ENCODE measurements around the gene POP7.
A peak's percentile ranks its signal among the peaks of the same experiment; 100 is the strongest.

POP7 gene

GRCh38 chr7:100679129-100679926 is 26.6 kb upstream of the POP7 start:
- DNase-seq (ENCODE audit: low read depth) = no peak
- TF ChIP-seq MYC (IDR thresholded peaks at IDR 0.05; ENCODE audit: low read depth, low read length) (no peak), CTCF (IDR thresholded peaks at IDR 0.05; ENCODE audit: low read depth, low read length) (no peak), POLR2A (IDR thresholded peaks at IDR 0.05; ENCODE audit: extremely low read depth, insufficient read length) (no peak)
- TF ChIP-seq, protein P1, sequence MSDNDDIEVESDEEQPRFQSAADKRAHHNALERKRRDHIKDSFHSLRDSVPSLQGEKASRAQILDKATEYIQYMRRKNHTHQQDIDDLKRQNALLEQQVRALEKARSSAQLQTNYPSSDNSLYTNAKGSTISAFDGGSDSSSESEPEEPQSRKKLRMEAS (IDR thresholded peaks at IDR 0.05; ENCODE audit: low read depth, low read length) = no peak
- no peak overlapping the region for H3K4me3 ChIP-seq (ENCODE audit: low read depth, low read length)

DNA sequence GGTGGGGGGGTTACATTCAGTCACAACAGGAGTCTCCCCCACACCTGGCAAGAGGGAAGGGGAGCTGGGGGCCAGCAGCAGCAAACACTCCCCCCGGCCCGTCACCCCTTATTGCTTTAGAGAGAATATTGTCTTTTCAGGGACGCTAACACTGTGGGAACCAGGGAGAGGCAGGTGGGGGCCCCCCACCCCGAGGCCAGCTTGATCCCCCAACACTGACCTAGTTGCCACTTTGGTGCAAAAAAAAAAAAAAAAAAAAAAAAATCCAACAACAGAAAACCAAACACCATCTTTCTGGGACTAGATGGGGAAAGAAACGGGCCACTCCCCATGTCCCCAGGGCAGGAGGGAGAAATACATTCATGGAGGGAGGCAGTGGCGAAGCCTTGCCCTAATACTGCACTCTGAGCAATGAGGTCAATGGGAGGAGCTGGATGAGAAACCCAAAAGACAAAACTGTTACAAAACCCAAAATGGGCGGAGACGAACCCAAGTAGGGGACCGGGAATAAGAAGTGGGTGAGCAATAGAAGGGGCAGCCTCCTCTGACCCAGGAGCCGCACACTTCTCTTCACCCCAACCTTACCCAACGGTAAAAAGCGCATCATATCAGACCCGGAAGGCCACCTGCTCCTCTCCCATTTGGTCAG is 25.9 kb upstream of the POP7 start:
- TF ChIP-seq MYC (IDR thresholded peaks at IDR 0.05; ENCODE audit: low read depth, low read length) (no peak), CTCF (IDR thresholded peaks at IDR 0.05; ENCODE audit: low read depth, low read length) (no peak), POLR2A (IDR thresholded peaks at IDR 0.05; ENCODE audit: extremely low read depth, insufficient read length) (peak; percentile 8)
- TF ChIP-seq, protein P1 (IDR thresholded peaks at IDR 0.05; ENCODE audit: low read depth, low read length) = no peak
- DNase-seq (ENCODE audit: low read depth) = peak; percentile 74
- H3K4me3 ChIP-seq (ENCODE audit: low read depth, low read length) = no peak overlapping the region

DNA sequence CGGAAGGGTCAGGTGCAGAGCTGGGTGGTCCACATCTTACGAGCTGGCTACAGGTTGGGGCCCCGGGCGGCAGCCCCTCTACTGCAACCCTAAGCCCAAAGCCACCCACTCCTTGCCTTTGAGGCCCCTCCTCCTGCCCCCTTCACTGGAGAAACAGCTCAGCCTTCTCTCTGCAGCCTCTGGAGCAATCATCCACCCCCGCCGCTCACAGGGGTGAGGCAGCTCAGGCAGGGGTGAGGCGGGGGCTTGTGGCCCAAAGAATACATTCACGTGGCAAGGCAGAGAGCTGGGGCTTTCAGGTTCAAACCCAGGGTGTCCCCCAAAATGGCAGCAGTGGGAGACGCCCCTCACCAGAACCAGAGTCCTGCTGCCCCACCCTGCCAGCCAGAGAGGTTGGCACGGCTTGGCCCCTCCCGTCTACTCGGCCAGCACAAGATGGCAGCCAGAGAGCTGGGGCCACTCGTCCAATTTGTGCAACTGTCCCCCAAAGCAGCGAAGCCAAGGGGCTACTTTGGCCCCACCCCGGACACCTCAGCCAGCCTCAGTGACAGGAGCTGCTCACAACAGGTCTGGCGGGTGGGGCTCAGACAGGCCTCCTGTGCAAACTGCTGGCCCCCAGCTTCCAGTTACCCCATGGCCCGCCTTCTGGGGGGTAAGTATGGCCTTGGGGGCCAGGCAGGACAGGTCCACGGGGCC is 25.2 kb upstream of the POP7 start:
- TF ChIP-seq CTCF (IDR thresholded peaks at IDR 0.05; ENCODE audit: low read depth, low read length) (no peak), POLR2A (IDR thresholded peaks at IDR 0.05; ENCODE audit: extremely low read depth, insufficient read length) (peak; percentile 6)
- peak; percentile 57 for DNase-seq (ENCODE audit: low read depth)
- H3K4me3 ChIP-seq (ENCODE audit: low read depth, low read length) = no peak overlapping the region

DNA sequence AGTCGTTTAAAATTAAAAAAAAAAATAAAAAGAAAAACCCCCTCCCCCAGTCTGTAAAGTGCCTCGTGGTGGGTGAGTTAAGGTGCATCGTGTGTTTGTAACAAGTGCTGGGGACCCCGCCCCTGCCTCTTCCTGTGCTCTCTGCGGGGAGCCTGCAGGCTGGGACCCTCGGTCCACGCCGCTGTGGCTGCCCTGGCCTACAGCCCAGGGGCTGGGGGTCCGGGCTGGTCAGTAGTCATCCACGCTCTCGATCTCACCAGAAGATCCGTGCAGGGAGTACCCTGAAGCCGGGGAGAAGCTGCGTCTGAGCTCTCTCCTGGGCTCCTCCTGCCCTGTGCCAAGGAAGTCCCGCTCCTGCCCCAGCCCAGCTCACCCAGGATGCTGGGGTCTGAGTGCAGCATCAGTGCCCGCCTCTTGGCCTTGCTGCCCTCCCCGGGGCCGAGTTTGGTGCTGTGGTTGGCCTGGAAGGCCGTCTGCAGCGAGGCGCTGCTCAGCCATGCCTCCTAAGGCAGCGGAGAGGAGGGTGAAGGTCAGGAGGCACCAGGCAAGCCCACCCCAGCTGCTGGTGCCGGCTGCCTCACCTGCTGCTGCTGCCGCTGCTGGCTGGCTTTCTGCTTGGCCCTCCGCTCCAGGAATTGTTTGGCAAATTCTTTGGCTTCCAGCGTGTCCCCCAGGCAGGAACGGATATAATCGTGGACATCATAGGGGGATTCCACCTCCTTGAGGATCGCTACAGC is 24.3 kb upstream of the POP7 start:
- no peak overlapping the region for H3K4me3 ChIP-seq (ENCODE audit: low read depth, low read length)
- no peak for DNase-seq (ENCODE audit: low read depth)
- TF ChIP-seq CTCF (IDR thresholded peaks at IDR 0.05; ENCODE audit: low read depth, low read length) = no peak
- peak; percentile 24 for TF ChIP-seq POLR2A (IDR thresholded peaks at IDR 0.05; ENCODE audit: extremely low read depth, insufficient read length)
- TF ChIP-seq, protein P1 (IDR thresholded peaks at IDR 0.05; ENCODE audit: low read depth, low read length) = no peak

DNA sequence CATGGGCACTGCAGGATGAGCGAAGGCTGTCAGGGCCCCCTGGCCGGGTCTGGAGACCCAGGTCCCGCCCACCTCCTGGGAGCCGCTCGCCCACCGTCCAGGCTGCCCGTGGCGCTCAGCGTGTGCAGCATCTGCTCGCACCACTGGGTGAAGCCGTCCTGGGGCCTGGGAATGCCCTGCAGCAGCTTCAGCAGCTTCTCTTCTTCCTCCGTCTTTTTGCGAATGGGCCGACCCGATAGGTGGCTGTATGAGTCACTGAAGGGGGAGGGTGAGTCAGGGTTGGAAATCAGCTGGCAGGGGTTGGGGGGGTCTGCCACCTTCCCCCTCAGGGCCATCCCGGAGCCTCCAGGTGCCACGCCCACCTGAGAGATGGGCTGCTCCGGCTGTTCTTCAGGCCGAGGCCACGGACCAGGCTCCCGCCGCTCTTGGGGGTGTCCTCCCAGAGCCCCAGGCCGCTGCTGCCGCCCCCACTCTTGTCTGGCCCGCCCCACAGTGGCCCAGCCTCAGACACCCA is 23.6 kb upstream of the POP7 start:
- H3K4me3 ChIP-seq (ENCODE audit: low read depth, low read length) = no peak overlapping the region
- TF ChIP-seq, protein P1 (IDR thresholded peaks at IDR 0.05; ENCODE audit: low read depth, low read length) = no peak
- no peak for TF ChIP-seq POLR2A (IDR thresholded peaks at IDR 0.05; ENCODE audit: extremely low read depth, insufficient read length)
- no peak for TF ChIP-seq MYC (IDR thresholded peaks at IDR 0.05; ENCODE audit: low read depth, low read length)
- TF ChIP-seq CTCF (IDR thresholded peaks at IDR 0.05; ENCODE audit: low read depth, low read length) = no peak
- DNase-seq (ENCODE audit: low read depth) = peak; percentile 37

Data from NB4 (cell line).